BLaER1 (cell line): ENCODE measurements around the gene SLAMF7.
A peak's percentile ranks its signal among the peaks of the same experiment; 100 is the strongest.
"Not testable (repeated sequence)": the region's sequence is repeated elsewhere in the genome, so short reads cannot be mapped to it uniquely, and the experiment has no call there.

Experiments
- H3K27ac ChIP-seq: shearing (Covaris generic); formaldehyde crosslinking; 2 replicates; pipeline ENCODE4 v1.8.1; 2022
- H3K27me3 ChIP-seq: shearing (Covaris generic); formaldehyde crosslinking; 2 replicates; pipeline ENCODE4 v1.8.1; 2022
- H3K36me3 ChIP-seq: shearing (Covaris generic); formaldehyde crosslinking; 2 replicates; pipeline ENCODE4 v1.8.1; 2022
- H3K4me1 ChIP-seq: shearing (Covaris generic); formaldehyde crosslinking; 2 replicates; pipeline ENCODE4 v1.8.1; 2022
- H3K4me2 ChIP-seq: shearing (Covaris generic); formaldehyde crosslinking; 2 replicates; pipeline ENCODE4 v1.8.1; 2022
- H3K4me3 ChIP-seq: shearing (Covaris generic); formaldehyde crosslinking; 2 replicates; pipeline ENCODE4 v1.8.1; 2022
- H3K9ac ChIP-seq: shearing (Covaris generic); formaldehyde crosslinking; 2 replicates; pipeline ENCODE4 v1.8.1; 2022
- H3K9me3 ChIP-seq: shearing (Covaris generic); formaldehyde crosslinking; 2 replicates; pipeline ENCODE4 v1.8.1; 2022
- H4K20me1 ChIP-seq: shearing (Covaris generic); formaldehyde crosslinking; 2 replicates; pipeline ENCODE4 v1.8.1; 2022
- Cebpa-rat ChIP-seq: shearing (Covaris generic); IDR thresholded peaks from 2 replicates; pipeline ENCODE4 v1.8.1; 2022

The SLAMF7 gene

DNA sequence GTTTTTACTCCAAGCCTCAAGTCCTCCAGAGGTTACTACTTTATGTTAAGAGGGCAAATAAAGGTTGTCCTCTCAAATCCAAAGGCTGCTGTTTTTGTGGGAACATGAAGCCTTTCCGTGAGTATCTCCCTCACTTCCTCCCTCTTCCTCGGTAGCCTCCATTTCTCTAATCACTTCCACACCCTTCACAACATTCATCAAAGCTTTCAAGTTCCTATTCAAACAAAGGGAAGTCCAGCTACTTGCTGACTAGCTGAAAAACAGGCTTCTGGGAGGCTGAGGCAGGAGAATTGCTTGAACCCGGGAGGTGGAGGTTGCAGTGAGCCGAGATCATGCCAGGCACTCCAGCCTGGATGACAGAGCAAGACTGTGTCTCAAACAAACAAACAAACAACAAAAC is 20.8 kb upstream of the SLAMF7 start:
- no peak overlapping the region for H3K4me3 ChIP-seq

DNA sequence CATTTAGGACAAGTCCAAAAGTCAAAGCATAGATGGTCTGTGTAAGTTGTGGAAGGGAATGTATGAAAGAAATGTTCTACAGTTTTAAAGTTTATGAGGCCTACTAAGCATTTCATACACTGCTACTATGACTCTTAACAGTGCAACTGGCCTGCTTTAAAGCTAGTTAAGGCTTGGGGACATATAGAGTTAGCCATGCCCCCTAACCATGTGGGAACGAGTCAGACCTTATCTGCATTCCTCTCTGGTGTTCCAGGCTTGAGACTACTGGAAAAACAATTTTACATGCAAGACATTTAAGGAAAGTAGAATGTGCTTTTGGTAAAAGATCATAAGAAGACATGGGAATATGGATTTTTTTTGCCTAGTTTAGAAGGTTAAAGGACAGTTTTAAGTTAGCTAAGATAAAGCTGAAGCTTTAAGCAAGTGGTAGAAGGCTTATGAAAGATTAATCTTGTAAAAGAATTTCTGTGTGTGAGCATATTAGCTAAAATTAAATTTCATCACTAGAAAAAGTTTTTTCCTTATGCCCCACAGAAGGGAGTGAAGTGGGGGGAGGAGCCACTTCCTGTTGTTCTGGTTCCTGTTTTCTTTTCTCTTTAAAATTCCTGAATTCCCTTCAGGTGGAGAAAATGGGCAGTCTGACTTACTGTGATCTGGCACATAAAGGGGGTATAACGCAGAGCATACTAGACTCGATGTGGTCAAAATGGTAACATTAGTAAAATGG is 18.5 kb upstream of the SLAMF7 start:
- H3K4me2 ChIP-seq: peak overlapping the region; percentile 10; the same call in 1 of the 2 replicates
- peaks cover 40% of the 10 kb centered on the region for H3K4me1 ChIP-seq
- no peaks in the 10 kb centered on the region for H4K20me1 ChIP-seq
- no peak for TF ChIP-seq Cebpa-rat
- no peak overlapping the region for H3K9ac ChIP-seq
- no peaks in the 10 kb centered on the region for H3K27me3 ChIP-seq
- H3K9me3 ChIP-seq: no peaks in the 10 kb centered on the region
- H3K36me3 ChIP-seq: no peaks in the 10 kb centered on the region
- H3K4me3 ChIP-seq: no peak overlapping the region
- no peak overlapping the region for H3K27ac ChIP-seq

More for the DNA sequence above, 20.8 kb upstream of the SLAMF7 start:
- Histone ChIP-seq H3K4me2 (no peak overlapping the region), H3K27me3 (no peaks in the 10 kb centered on the region), H3K27ac (no peak overlapping the region), H3K4me1 (peaks cover 25% of the 10 kb centered on the region), H3K36me3 (no peaks in the 10 kb centered on the region), H4K20me1 (no peaks in the 10 kb centered on the region), H3K9ac (no peak overlapping the region), H3K9me3 (no peaks in the 10 kb centered on the region)
- no peak for TF ChIP-seq Cebpa-rat

DNA sequence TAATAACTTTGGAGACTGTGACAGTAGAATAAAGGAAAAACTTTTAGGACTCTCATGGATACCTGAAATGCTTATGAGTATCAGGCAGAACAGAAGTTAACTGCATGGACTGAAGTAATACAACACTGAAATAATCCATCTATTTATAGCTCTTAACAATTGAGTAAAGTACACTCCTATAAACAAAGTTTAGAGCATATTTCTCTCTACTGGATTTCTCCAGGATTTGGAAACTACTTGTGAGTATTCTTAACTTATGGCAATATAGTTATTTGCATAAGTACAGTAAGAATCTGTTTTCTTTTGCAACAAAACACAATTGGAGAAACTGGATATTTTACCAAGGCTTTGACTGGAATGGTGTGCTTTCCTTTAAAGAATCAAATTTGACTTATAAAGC is 17.6 kb upstream of the SLAMF7 start:
- Histone ChIP-seq H3K36me3 (no peaks in the 10 kb centered on the region), H3K4me1 (peaks cover 47% of the 10 kb centered on the region), H3K9ac (no peak overlapping the region), H3K27me3 (no peaks in the 10 kb centered on the region), H4K20me1 (no peaks in the 10 kb centered on the region), H3K27ac (no peak overlapping the region), H3K4me3 (no peak overlapping the region), H3K9me3 (no peaks in the 10 kb centered on the region), H3K4me2 (no peak overlapping the region)
- no peak for TF ChIP-seq Cebpa-rat

DNA sequence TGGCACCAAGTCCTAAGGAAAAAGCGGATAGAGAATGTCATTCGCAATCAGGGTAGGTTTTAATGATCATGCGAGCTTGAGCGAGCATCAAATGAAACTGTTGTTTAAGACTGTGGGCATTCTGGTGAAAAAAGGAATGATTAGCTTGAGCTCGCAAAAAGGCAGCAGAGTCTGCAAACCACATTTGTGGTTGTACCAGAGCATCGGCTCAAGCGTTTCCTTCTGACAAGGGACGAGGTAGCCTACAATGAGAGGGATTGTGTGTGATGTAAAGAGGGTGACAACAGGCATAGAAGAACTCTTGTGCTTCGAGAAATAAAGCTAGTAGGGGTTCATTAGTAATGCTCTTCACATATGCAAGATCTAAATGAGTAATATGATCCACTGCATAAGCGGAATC is 16.3 kb upstream of the SLAMF7 start:
- no peaks in the 10 kb centered on the region for H4K20me1 ChIP-seq
- peaks cover 56% of the 10 kb centered on the region for H3K4me1 ChIP-seq
- H3K9me3 ChIP-seq: no peaks in the 10 kb centered on the region
- H3K36me3 ChIP-seq: no peaks in the 10 kb centered on the region
- H3K9ac ChIP-seq: no peak overlapping the region
- TF ChIP-seq Cebpa-rat: no peak
- H3K27me3 ChIP-seq: no peaks in the 10 kb centered on the region
- no peak overlapping the region for H3K27ac ChIP-seq
- no peak overlapping the region for H3K4me3 ChIP-seq
- peak overlapping the region; percentile 48 for H3K4me2 ChIP-seq

DNA sequence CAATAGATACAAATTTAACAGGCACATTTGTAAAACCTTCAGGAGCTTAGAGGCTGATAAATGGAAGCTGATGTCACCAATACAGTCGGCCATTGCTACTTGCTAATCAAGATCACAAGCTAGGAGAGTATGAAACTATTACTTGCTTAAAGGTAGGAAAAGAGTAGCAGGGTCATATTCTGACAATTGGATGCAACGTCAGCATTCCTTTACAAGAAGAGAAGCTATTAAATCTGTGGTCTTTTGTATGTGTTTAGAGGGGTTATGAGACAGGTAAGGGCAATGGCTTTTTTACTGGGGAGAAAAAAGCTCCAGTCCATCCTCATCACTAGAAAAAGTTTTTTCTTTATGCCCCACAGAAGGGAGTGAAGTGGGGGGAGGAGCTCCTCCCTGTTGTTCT is 15.7 kb upstream of the SLAMF7 start:
- no peak for TF ChIP-seq Cebpa-rat
- Histone ChIP-seq H4K20me1 (no peaks in the 10 kb centered on the region), H3K27ac (no peak overlapping the region), H3K4me3 (no peak overlapping the region), H3K4me1 (peaks cover 56% of the 10 kb centered on the region), H3K9me3 (no peaks in the 10 kb centered on the region), H3K27me3 (no peaks in the 10 kb centered on the region), H3K9ac (no peak overlapping the region), H3K4me2 (peak overlapping the region; percentile 48), H3K36me3 (no peaks in the 10 kb centered on the region)

DNA sequence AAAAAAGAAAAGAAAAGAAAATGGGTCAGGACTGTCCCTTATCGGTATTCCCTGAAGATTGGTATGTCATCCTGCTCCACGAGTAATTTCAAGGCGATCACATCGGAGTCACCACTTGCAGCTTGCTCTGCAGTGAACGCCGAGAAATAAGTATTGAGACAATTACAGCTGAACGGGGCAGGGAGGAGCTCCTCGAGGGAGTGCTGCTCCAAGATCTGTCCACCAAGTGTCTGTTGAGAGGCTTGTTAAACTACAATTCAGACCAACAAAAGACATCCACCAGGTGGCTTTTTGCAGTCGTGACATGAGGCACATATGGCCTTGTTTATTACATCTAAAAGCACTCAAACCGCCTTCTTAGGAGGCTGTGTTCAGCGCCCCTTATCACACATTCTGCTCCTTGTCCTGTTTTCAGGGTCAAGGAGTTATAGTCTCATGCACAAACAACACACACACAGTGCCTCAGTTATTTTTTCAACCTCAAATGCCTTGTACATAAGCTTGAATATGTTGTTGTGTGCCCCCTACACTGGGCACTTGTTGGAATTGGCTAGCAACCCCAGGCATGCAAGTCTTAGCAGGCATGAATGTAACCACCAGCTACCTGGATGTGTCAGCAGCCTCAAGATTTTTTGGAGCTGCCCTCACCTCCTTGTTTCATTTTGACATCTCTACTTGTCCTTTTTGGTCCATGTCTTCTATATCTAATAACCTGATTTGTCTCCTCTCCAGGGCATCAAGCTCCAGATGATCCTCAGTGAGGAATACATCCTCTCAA is 14.4 kb upstream of the SLAMF7 start:
- Histone ChIP-seq H4K20me1 (no peaks in the 10 kb centered on the region), H3K4me1 (peaks cover 56% of the 10 kb centered on the region), H3K27ac (no peak overlapping the region), H3K36me3 (no peaks in the 10 kb centered on the region), H3K4me2 (peak overlapping the region; percentile 20), H3K27me3 (no peaks in the 10 kb centered on the region), H3K4me3 (no peak overlapping the region), H3K9ac (no peak overlapping the region), H3K9me3 (no peaks in the 10 kb centered on the region)
- no peak for TF ChIP-seq Cebpa-rat

DNA sequence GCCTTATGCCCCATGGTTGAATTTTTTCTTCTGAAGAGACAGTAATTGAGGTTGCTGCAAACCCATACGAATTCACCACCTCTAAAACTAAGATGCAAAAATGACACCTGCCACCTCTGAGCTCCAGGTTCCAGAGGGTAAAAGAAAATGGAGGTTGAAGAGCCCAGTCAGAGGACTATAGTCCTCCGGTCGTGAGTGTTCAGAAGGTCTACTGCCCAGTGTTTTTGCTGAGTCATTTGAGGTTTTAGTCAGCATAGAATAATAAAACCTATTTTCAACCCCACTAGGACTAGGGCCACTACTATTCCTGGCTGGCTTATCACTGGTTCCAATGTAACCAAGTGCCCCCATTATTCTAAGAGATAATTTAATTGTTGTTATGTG is 12.9 kb upstream of the SLAMF7 start:
- Histone ChIP-seq H3K4me2 (0 out of 2 replicates have a peak overlapping the region, but pooled peaks have one; percentile 22), H3K4me3 (no peak overlapping the region), H3K4me1 (peaks cover 50% of the 10 kb centered on the region), H3K9me3 (no peaks in the 10 kb centered on the region), H3K36me3 (no peaks in the 10 kb centered on the region), H3K27ac (no peak overlapping the region), H3K27me3 (no peaks in the 10 kb centered on the region), H3K9ac (no peak overlapping the region), H4K20me1 (no peaks in the 10 kb centered on the region)
- no peak for TF ChIP-seq Cebpa-rat

DNA sequence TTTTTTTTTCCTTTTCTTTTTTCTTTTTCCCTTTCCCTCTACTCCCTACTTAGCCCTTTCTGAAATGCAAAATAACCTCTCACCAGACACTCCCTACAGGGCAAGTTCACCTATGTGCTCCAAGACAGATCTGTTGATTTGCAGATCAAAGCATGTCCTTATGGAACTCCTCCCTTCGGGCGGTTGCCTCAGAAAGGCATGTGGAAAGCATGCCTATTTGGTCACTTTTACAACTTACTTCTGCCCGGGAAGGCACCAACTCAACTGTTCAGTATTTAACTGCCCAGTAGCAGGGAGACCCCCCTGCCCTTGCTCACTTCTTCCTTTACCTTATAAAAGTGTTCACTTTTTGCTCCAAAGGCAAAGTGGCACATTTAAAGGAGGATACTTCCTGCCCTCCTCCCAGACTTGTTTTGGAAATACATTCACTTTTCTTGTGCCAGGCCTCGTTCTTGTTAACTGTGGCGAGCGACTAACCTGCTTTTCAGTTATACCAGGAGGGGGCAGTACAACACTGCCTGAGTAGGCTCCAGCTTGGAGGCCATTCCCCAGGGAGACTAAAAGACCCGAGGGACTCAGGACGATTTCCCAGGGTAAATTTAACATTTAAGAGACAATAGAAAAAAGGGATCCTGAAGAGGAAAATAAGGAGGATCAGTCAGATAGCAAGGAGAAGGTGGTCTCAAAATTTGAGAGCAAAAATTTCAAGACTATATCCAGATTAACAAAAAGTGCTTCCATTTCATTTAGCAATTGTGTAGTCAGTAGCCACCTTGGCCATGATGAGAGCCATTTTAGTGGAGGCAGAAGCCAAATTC is 12.3 kb upstream of the SLAMF7 start:
- no peak overlapping the region for H3K27ac ChIP-seq
- no peaks in the 10 kb centered on the region for H3K9me3 ChIP-seq
- TF ChIP-seq Cebpa-rat: no peak
- H3K27me3 ChIP-seq: no peaks in the 10 kb centered on the region
- H4K20me1 ChIP-seq: no peaks in the 10 kb centered on the region
- peaks cover 50% of the 10 kb centered on the region for H3K4me1 ChIP-seq
- no peak overlapping the region for H3K9ac ChIP-seq
- H3K4me3 ChIP-seq: no peak overlapping the region
- H3K36me3 ChIP-seq: no peaks in the 10 kb centered on the region
- H3K4me2 ChIP-seq: peak overlapping the region; percentile 22; the same call in 1 of the 2 replicates

DNA sequence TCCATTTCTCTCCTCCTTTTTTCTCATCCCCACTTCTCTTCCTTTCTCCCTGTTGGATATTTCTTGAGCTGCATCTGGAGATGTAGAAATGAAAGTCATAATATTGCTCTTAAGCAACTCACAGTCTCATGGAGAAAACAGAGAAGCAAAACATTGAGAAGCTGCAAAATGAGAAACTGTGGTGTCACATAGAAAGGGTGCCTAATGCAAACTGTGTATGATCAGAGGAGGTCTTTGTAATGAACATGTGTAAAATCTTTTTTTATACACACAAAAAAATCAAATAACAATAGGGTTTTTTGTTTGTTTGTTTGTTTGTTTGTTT is 11.8 kb upstream of the SLAMF7 start:
- Histone ChIP-seq H3K4me1 (peaks cover 48% of the 10 kb centered on the region), H3K9me3 (no peaks in the 10 kb centered on the region), H3K36me3 (no peaks in the 10 kb centered on the region), H3K9ac (no peak overlapping the region), H4K20me1 (no peaks in the 10 kb centered on the region), H3K27ac (no peak overlapping the region), H3K4me3 (no peak overlapping the region), H3K27me3 (no peaks in the 10 kb centered on the region), H3K4me2 (peak overlapping the region; percentile 22; the same call in 1 of the 2 replicates)
- no peak for TF ChIP-seq Cebpa-rat

DNA sequence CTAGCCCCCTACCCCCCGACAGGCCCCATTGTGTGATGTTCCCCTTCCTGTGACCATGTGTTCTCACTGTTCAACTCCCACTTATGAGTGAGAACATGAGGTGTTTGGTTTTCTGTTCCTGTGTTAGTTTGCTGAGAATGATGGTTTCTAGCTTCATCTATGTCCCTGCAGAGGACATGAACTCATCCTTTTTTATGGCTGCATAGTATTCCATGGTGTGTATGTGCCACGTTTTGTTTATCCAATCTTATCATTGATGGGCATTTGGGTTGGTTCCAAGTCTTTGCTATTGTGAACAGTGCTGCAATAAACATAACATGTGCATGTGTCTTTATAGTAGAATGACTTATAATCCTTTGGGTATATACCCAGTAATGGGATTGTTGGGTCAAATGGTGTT is 7.5 kb upstream of the SLAMF7 start:
- not testable (repeated sequence) for H3K27ac ChIP-seq, H4K20me1 ChIP-seq, H3K36me3 ChIP-seq, H3K27me3 ChIP-seq, H3K9ac ChIP-seq, H3K4me2 ChIP-seq, H3K4me3 ChIP-seq
- peaks cover 16% of the 10 kb centered on the region for H3K4me1 ChIP-seq
- peaks cover 12% of the 10 kb centered on the region for H3K9me3 ChIP-seq
